RWPE1 (cell line): ENCODE measurements around the gene HEATR9.
"Not testable (repeated sequence)": the region's sequence is repeated elsewhere in the genome, so short reads cannot be mapped to it uniquely, and the experiment has no call there.

Experiments used
- CTCF ChIA-PET: fragments of 350-600 bp; sonication (Branson Sonifier 250); formaldehyde crosslinking; extraction: SDS; loops from one replicate; lab custom pipeline; 2021; lab: Yijun Ruan, JAX
- POLR2A ChIA-PET: fragments of 400-600 bp; formaldehyde crosslinking; extraction: SDS; loops from one replicate; lab custom pipeline; 2020; ENCODE audit warnings: antibody characterized with exemption; ENCODE audit not compliant: low non-redundant PET; lab: Yijun Ruan, JAX
- DNase-seq: peaks from one replicate; pipeline ENCODE4 v3.0.0; 2012; ENCODE audit warnings: low spot score
- H3K27ac ChIP-seq: fragments of 450-650 bp; 2 replicates; pipeline ENCODE4 v1.5.1; 2017
- CTCF ChIP-seq: fragments of 450-650 bp; conservative IDR thresholded peaks from 2 replicates; pipeline ENCODE4 v1.5.1; 2017; ENCODE audit warnings: low read depth, mild to moderate bottlenecking

Gene HEATR9

GRCh38 chr17:35901631-35902175 is 33.0 kb upstream of the HEATR9 start:
- ChIA-PET POLR2A (no interaction called here), CTCF (interaction anchor here (0.6 kb wide), 2 partner anchors 315 to 959 kb away, joined by 3 to 4 read pairs; no protein-coding TSS in a partner anchor)
- no peak overlapping the region for H3K27ac ChIP-seq
- DNase-seq = no peak
- TF ChIP-seq CTCF = no peak

GRCh38 chr17:35900708-35901480 is 32.2 kb upstream of the HEATR9 start:
- CTCF ChIA-PET = interaction anchor here (0.6 to 0.7 kb wide), 2 partner anchors 315 to 680 kb away, joined by 4 to 8 read pairs; no protein-coding TSS in a partner anchor
- no peak for TF ChIP-seq CTCF
- no peak overlapping the region for H3K27ac ChIP-seq
- DNase-seq = no peak
- POLR2A ChIA-PET = no interaction called here

DNA sequence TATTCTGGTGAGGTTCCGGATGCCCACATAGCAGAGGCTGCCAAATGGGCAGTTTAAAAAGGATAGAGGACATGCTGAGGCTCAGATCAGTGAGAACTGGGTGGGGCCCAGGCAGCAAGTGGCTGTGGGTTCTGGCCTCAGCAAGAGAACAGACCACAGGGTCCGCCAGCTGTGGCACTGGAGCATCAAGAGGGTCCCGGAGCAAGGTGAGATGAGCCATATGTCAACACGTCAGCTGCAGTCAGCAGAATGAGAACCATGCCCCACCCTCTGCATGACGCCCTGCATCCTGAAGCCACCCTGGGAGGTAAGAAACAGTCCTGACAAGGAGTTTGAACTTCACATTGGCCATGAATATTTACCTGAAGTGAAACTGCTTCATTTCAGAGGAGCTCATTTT is 31.6 kb upstream of the HEATR9 start:
- CTCF ChIA-PET = interaction anchor here (0.7 kb wide), 1 partner anchor 680 kb away, joined by 8 read pairs; no protein-coding TSS in a partner anchor
- peak; percentile 23 for DNase-seq
- no peak for TF ChIP-seq CTCF
- POLR2A ChIA-PET = no interaction called here
- no peak overlapping the region for H3K27ac ChIP-seq

DNA sequence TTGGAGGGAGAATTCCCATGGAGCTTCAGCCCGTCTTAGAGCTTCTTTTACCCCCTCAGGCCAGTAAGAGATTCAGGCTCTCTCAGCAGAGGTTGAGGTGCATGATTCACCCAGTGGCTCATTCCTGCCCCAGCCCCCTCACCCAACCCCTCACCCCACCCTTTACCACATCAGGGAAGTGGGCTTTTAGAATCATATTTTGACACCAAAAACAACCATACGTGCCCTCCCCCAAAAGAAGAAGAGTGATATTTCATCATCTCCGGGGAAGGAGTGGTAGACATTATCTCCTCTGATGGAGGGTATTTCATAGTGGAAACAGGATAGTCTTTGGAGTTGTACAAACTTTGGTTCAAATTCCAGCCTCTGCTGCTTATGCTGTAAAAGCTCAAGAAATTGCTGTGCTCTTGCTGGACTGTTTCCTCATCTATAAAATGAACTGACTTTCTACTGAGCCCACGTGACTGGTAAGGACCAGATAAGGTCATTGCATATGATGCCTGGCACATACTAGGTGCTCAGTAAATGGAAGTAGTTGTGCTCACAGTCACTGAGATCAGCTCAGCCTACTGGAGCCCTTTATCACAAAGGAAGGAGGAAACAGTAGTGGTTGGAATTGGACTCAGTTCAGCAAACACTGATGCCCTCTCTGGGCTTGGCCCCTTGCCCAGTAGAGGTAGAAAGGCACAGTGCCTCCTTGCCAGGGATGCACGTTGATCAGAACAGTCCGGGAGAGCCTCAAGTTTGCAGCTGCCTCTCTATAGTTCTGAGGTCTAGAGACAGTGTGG is 29.8 kb upstream of the HEATR9 start:
- TF ChIP-seq CTCF = no peak
- no peak for DNase-seq
- ChIA-PET POLR2A (interaction anchor here (0.6 kb wide), 1 partner anchor 45 kb away, joined by 3 read pairs; no protein-coding TSS in a partner anchor), CTCF (no interaction called here)
- no peak overlapping the region for H3K27ac ChIP-seq

DNA sequence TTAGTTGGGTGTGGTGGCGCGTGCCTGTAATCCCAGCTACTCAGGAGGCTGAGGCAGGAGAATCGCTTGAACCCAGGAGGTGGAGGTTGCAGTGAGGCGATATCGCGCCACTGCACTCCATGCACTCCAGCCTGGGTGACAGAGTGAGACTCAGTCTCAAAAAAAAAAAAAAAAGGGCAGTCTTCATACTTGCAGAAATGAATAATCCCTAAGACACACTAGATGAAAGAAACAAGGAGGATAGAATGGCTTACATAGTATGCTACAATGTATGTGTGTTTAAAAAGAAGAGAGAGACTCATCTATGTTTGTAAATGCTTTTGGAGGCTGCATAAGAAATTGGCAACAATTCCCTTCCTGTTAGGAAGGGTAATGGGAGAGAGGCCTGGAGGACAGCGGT is 29.1 kb upstream of the HEATR9 start:
- DNase-seq, POLR2A ChIA-PET, CTCF ChIA-PET, H3K27ac ChIP-seq: not testable (repeated sequence)

DNA sequence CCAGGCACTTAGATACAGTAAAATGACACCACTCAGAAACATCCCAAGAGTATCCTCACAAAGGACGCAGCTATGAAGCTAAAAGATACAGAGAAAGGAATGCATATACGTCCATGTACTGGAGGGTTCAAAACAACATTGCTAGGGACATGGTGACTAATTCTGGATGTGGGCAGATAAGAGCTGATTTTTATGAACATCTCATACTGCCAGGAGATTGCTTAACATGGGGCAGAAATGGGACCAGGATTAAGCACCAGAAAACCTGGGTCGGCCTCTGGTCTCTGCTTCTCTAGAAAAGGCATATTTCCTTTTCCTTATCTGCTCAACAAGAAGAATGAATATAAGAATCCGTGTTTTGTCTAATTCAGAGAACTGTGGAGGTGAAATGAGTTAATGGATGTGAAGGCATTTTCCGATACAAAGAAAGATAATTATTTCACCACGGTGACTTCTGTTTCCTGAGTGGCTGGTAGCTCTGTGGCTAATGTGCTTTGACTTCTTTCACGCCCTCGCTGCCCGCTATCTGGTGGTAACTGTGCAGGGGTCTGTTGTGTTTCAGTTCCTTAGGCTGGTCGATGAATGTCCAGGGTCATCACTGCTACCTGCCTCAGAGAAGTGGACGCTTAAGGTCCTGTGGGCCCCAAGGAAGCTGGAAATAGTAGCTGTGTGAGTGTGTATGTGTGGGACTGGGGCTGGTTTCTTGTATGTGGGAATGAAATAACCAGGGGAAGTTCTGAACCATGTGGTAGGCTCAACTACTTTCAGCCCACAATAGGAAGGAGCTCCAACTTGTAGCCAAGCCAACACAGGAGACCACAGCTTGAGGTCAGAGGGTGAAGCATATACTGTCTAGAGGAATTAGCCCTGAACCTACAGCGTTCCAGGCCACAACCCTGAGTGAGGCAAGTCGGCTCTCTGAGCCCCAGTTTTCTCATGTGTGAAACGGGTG is 27.2 kb upstream of the HEATR9 start:
- no peak overlapping the region for H3K27ac ChIP-seq
- no peak for DNase-seq
- ChIA-PET CTCF (interaction anchor here (0.6 kb wide), 1 partner anchor 1353 kb away, joined by 5 read pairs; no protein-coding TSS in a partner anchor), POLR2A (no interaction called here)
- TF ChIP-seq CTCF = no peak
